Measurements from ENCODE around the gene MRPS23.

MRPS23 gene

DNA sequence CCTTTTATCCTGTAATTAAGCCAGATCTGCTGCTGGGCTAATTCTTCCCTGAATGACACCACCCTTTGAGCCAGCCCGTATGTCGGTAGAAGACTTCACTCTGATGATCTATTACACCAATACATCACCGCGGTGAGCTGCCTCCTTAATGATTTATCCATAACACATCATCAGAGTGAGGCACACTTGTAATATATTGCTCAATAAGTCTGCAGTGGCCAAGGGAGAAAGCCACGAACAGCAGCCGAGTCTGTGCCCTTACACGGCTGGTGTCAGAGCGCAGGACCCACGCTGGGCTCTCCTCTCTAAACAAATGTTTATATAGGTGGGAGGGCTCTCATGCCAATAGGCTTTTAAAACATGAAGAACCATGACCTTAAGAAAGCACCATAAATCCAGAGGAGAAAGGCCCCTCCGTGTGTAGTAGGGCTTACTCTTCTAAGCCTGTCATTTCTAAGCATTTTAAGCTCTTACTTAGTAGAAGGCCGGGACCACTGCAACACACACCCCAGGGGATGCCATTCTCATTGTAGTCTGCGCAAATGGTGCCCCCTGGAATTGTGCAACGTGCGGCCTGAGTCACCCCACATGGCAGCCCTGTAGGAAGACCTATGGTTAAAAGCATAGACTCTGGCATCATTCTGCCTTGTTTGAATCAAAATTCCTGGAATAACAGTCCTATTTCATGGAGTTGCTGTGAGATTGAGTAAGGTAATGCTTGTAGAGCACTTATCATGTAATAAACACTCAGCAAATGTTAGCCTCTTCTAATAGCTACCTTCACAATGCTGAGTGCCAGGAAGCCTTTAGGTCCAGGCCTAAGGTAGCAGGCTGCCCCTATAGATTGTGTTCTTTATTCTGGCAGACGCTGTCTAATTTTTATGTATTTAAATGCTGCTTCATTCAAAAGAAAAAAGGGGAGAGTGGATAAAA is 26.1 kb downstream of the MRPS23 start:
- no peak overlapping the region for H3K4me3 ChIP-seq (ENCODE audit: low read depth, low read length)
- no peak for DNase-seq (ENCODE audit: low read depth)
- TF ChIP-seq, protein P1, sequence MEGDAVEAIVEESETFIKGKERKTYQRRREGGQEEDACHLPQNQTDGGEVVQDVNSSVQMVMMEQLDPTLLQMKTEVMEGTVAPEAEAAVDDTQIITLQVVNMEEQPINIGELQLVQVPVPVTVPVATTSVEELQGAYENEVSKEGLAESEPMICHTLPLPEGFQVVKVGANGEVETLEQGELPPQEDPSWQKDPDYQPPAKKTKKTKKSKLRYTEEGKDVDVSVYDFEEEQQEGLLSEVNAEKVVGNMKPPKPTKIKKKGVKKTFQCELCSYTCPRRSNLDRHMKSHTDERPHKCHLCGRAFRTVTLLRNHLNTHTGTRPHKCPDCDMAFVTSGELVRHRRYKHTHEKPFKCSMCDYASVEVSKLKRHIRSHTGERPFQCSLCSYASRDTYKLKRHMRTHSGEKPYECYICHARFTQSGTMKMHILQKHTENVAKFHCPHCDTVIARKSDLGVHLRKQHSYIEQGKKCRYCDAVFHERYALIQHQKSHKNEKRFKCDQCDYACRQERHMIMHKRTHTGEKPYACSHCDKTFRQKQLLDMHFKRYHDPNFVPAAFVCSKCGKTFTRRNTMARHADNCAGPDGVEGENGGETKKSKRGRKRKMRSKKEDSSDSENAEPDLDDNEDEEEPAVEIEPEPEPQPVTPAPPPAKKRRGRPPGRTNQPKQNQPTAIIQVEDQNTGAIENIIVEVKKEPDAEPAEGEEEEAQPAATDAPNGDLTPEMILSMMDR (IDR thresholded peaks at IDR 0.05; ENCODE audit: insufficient read depth, low read depth, low read length, missing control alignments), result no peak

DNA sequence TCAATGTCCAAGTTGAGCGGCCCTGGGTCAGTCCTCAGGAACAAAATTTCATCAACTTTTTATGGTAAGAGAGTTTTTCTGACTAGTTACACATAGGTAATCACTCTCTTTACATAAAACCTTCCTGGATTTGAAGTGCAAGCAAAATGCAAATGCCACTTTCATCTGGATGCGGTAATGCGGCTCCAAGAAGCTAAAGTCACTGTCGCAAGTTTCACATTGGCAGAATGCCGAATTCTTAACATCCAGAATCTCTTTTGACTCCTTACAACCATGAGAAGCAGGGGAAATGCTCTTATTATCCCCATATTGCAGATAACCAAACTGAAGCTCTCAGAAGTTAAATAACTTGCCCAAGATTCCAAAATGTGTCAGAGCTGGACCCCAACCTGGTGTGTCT is 30.0 kb downstream of the MRPS23 start:
- no peak for DNase-seq (ENCODE audit: low read depth)
- TF ChIP-seq, protein P1 (IDR thresholded peaks at IDR 0.05; ENCODE audit: insufficient read depth, low read depth, low read length, missing control alignments), result no peak
- H3K4me3 ChIP-seq (ENCODE audit: low read depth, low read length), result no peak overlapping the region

DNA sequence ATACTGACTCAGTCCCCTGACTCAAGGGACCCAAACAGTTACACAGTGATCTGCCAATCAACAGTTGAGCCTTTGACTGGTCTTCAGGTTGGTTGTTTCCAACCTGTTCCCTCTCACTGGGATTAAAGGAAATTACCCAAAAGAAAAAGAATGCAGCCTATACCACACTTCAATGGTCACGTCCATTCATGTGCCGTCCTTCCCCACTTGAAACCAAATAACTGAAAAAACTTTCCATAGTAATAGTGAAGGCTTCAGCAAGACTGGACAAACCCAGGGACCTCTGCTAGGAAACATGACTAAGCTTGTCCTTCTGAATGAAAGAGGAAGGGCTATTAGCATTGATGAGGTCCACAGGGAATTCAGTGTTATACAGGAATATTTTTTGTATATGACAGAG is 30.6 kb downstream of the MRPS23 start:
- TF ChIP-seq, protein P1 (IDR thresholded peaks at IDR 0.05; ENCODE audit: insufficient read depth, low read depth, low read length, missing control alignments), result no peak
- no peak for DNase-seq (ENCODE audit: low read depth)
- no peak overlapping the region for H3K4me3 ChIP-seq (ENCODE audit: low read depth, low read length)

DNA sequence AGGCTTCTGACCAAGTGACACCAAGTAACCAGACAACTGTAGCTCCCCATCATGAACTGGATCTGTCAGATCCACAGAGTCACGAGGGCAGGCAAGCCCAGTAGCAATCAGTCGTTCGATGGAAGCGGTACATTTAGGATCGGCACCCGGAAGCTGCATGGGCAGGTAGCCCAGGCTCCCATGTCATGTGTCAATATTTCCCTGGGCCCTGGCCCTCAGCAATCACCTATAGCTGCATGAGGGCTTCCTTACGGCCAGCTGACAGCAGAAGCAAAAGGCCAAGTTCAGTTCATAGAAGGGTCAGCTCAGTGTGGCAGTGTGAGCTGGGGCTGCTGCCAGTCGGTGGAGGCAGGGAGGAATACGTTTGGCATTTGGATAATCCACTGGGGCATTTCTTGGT is 31.8 kb downstream of the MRPS23 start:
- TF ChIP-seq, protein P1 (IDR thresholded peaks at IDR 0.05; ENCODE audit: insufficient read depth, low read depth, low read length, missing control alignments), result no peak

DNA sequence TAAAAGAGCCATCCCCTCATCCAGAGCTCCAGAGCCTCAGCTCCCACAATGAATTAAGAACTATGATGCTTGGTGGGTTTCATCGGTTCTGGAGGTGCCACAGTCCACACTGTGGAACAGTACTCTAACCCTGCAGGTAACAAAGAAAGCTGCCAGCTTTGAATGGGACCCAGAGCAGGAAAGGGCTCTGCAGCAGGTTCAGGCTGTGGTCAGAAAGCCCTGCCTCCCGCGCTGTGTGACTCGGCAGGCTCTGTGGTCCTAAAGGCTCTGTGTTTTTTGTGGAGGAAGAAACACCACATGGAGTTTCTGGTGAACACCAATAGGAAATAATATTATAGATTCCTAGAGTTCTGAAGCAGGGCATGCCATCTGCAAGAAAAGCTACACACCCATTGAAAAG is 32.5 kb downstream of the MRPS23 start:
- H3K4me3 ChIP-seq (ENCODE audit: low read depth, low read length), result no peak overlapping the region
- TF ChIP-seq, protein P1 (IDR thresholded peaks at IDR 0.05; ENCODE audit: insufficient read depth, low read depth, low read length, missing control alignments), result no peak
- DNase-seq (ENCODE audit: low read depth), result no peak

More for the DNA sequence above, 31.8 kb downstream of the MRPS23 start:
- DNase-seq (ENCODE audit: low read depth), result no peak
- no peak overlapping the region for H3K4me3 ChIP-seq (ENCODE audit: low read depth, low read length)

DNA sequence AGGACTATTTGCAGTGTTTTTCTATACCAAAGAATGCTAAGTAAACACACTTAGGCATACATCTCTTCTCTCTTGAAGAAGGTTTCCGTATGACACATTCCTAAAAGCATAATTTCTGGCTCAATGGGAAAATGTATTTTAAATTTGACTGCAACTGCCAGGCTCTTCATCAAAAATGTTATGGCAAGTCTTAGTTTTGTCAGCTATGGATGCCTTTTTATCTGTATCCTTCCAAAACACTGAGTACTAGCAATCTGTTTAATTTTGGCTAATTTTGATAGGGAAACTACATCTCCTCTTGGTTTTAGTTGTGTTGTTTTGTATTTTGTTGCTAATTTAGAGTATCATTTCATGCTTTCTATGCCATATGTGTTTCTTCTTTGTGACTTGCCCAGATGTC is 35.4 kb downstream of the MRPS23 start:
- TF ChIP-seq, protein P1 (IDR thresholded peaks at IDR 0.05; ENCODE audit: insufficient read depth, low read depth, low read length, missing control alignments), result no peak
- H3K4me3 ChIP-seq (ENCODE audit: low read depth, low read length), result no peak overlapping the region
- no peak for DNase-seq (ENCODE audit: low read depth)

Measured in GM12865 (cell line).